Stimulated activated CD8-positive, alpha-beta memory T cell treated with anti-CD3 and anti-CD28 coated beads, Interleukin-12 subunit alpha, Interleukin-12 subunit beta, amount 100 ng/mL, for 1 hour (primary cell): ENCODE results near the gene TPPP3.

ENCODE experiments used
- DNase-seq: peaks from one replicate; pipeline ENCODE4 v3.0.0-alpha.2; 2020; ENCODE audit warnings: low read depth

The TPPP3 gene

GRCh38 chr16:67404740-67405226, 11.5 kb upstream of the TPPP3 start:
- no peak for DNase-seq

- DNase-seq: no peak
These were observed 10.8 kb upstream of the TPPP3 start for GRCh38 chr16:67403976-67404555.

- DNase-seq: no peak
These were observed 7.6 kb upstream of the TPPP3 start for GRCh38 chr16:67400901-67401300.

GRCh38 chr16:67399749-67400704, 6.7 kb upstream of the TPPP3 start:
- no peak for DNase-seq

GRCh38 chr16:67399218-67399733, 6.0 kb upstream of the TPPP3 start:
- no peak for DNase-seq

GRCh38 chr16:67398546-67399217, 5.4 kb upstream of the TPPP3 start:
- no peak for DNase-seq

- DNase-seq: no peak
These were observed 4.7 kb upstream of the TPPP3 start for GRCh38 chr16:67397812-67398545.

GRCh38 chr16:67397036-67397801, 3.9 kb upstream of the TPPP3 start:
- DNase-seq: no peak

- no peak for DNase-seq
These were observed 3.1 kb upstream of the TPPP3 start for GRCh38 chr16:67396159-67397035.

GRCh38 chr16:67395458-67396158, 2.3 kb upstream of the TPPP3 start:
- no peak for DNase-seq

GRCh38 chr16:67395105-67395457, 1.8 kb upstream of the TPPP3 start:
- no peak for DNase-seq

GRCh38 chr16:67394155-67395104, 1.1 kb upstream of the TPPP3 start:
- DNase-seq: no peak

GRCh38 chr16:67393788-67394154, 473 bp upstream of the TPPP3 start:
- DNase-seq: no peak

GRCh38 chr16:67392301-67393059, 818 bp downstream of the TPPP3 start:
- no peak for DNase-seq

- DNase-seq: no peak
These were observed 1.6 kb downstream of the TPPP3 start for GRCh38 chr16:67391424-67392300.

GRCh38 chr16:67390816-67391423, 2.4 kb downstream of the TPPP3 start:
- DNase-seq: no peak
